B cell (primary cell): ENCODE data around the gene PTH2. TPM values are rescaled to one million over a fixed set of nuclear protein-coding genes. Genes with fewer than 3 reads are reported as not detected.
A peak's percentile ranks its signal among the peaks of the same experiment; 100 is the strongest.

Experiments used
- ATAC-seq: fragments of 200-7000 bp; cut with Tn5 transposase; one replicate; pipeline ENCODE4 v1.10.0; 2021; ENCODE audit warnings: low read depth, mild to moderate bottlenecking, moderate number of reproducible peaks, moderate library complexity
- CTCF ChIA-PET: fragments of 350-600 bp; sonication (Branson Sonifier 250); formaldehyde crosslinking; loops from one replicate; lab custom pipeline; 2021; ENCODE audit warnings: antibody characterized with exemption, inconsistent platforms; lab: Charles Lee
- POLR2A ChIA-PET: fragments of 350-600 bp; sonication (Branson Sonifier 250); formaldehyde crosslinking; loops from one replicate; lab custom pipeline; 2021; ENCODE audit warnings: antibody characterized with exemption; lab: Charles Lee
- DNase-seq: peaks from one replicate; pipeline ENCODE4 v3.0.0; 2013
- H2AFZ ChIP-seq: 2 replicates; pipeline ENCODE4 v1.6.1; 2012; ENCODE audit warnings: mild to moderate bottlenecking, low read depth, low read length; ENCODE audit not compliant: insufficient read depth, poor library complexity, severe bottlenecking
- H3K27ac ChIP-seq, 2 donors: 1 replicate in 1 of 2; 2 replicates in 1 of 2; pipeline ENCODE4 v1.5.1; 2012 to 2013; ENCODE audit warnings: low read length in 2 of 2, mild to moderate bottlenecking in 2 of 2, moderate library complexity in 1 of 2
- H3K27me3 ChIP-seq, 4 experiments: fragments of 200-600 bp in 1 of 4; sonication (generic) in 1 of 4; replicated peaks in 1 of 4; 1 replicate in 2 of 4; 2 replicates in 2 of 4; pipeline versions ENCODE4 v1.6.1 to v1.7.0; 2013 to 2016; ENCODE audit warnings: low read length in 3 of 4, mild to moderate bottlenecking in 2 of 4, mixed read lengths in 1 of 4, moderate library complexity in 1 of 4; ENCODE audit not compliant: insufficient read depth in 4 of 4, control insufficient read depth in 3 of 4; ENCODE audit errors: control extremely low read depth in 1 of 4
- H3K36me3 ChIP-seq, 2 experiments: replicated peaks in 1 of 2; 1 replicate in 1 of 2; 2 replicates in 1 of 2; pipeline versions ENCODE4 v1.6.1 to v1.7.1; 2013; ENCODE audit warnings: low read length in 1 of 2; ENCODE audit not compliant: insufficient read depth in 2 of 2, control insufficient read depth in 1 of 2; ENCODE audit errors: control extremely low read depth in 1 of 2, extremely low read depth in 1 of 2
- H3K4me1 ChIP-seq, 2 donors: fragments of 200-600 bp in 1 of 2; sonication (generic) in 1 of 2; 1 replicate in 1 of 2; 2 replicates in 1 of 2; pipeline versions ENCODE4 v1.5.1 to v1.6.1; 2013 to 2017; ENCODE audit warnings: low read length in 2 of 2; ENCODE audit not compliant: control insufficient read depth in 2 of 2, insufficient read depth in 2 of 2
- H3K4me2 ChIP-seq: replicated peaks from 2 replicates; pipeline ENCODE3; 2012; ENCODE audit warnings: mild to moderate bottlenecking, low read depth, low read length; ENCODE audit not compliant: poor library complexity, severe bottlenecking
- H3K4me3 ChIP-seq, 5 experiments: fragments of 200-600 bp in 1 of 5; sonication (generic) in 1 of 5; 1 replicate in 3 of 5; 2 replicates in 2 of 5; pipeline versions ENCODE4 v1.5.1 to v1.7.0; 2011 to 2016; ENCODE audit warnings: low read length in 4 of 5, mild to moderate bottlenecking in 4 of 5, low read depth in 2 of 5, control low read depth in 1 of 5, moderate library complexity in 1 of 5; ENCODE audit not compliant: insufficient read depth in 1 of 5; ENCODE audit errors: control extremely low read depth in 1 of 5, extremely low read depth in 1 of 5
- H3K79me2 ChIP-seq: fragments of 200-600 bp; sonication (generic); one replicate; pipeline ENCODE4 v1.6.0; 2016; ENCODE audit warnings: low read length; ENCODE audit not compliant: control insufficient read depth, insufficient read depth
- H3K9ac ChIP-seq: fragments of 200-600 bp; sonication (generic); 2 replicates; pipeline ENCODE4 v1.6.1; 2017; ENCODE audit warnings: mild to moderate bottlenecking, low read length, moderate library complexity
- H3K9me3 ChIP-seq, 3 donors: one replicate each; pipeline versions ENCODE4 v1.6.1 to v1.7.1; 2013; ENCODE audit warnings: low read length in 2 of 3; ENCODE audit not compliant: control insufficient read depth in 2 of 3, insufficient read depth in 1 of 3; ENCODE audit errors: control extremely low read depth in 1 of 3
- H4K20me1 ChIP-seq: 2 replicates; pipeline ENCODE4 v1.6.0; 2012; ENCODE audit warnings: mild to moderate bottlenecking, low read length; ENCODE audit not compliant: insufficient read depth, control insufficient read depth, poor library complexity, severe bottlenecking
- H3K27ac Mint-ChIP-seq: one replicate; pipeline ENCODE4 v1.8.0; 2021; ENCODE audit warnings: mixed read lengths
- H3K27me3 Mint-ChIP-seq: one replicate; pipeline ENCODE4 v1.8.0; 2021; ENCODE audit warnings: mixed read lengths
- H3K4me1 Mint-ChIP-seq: one replicate; pipeline ENCODE4 v1.8.0; 2021; ENCODE audit warnings: mixed read lengths
- H3K4me3 Mint-ChIP-seq: one replicate; pipeline ENCODE4 v1.8.0; 2021; ENCODE audit warnings: mixed read lengths
- H3K9me3 Mint-ChIP-seq: one replicate; pipeline ENCODE4 v1.8.0; 2022; ENCODE audit warnings: mixed read lengths; ENCODE audit not compliant: insufficient read depth
- EZH2 ChIP-seq: IDR thresholded peaks from 2 replicates; pipeline ENCODE4 v1.6.1; 2012; ENCODE audit warnings: borderline replicate concordance, low read depth, mild to moderate bottlenecking, moderate library complexity, low read length; ENCODE audit not compliant: insufficient read depth, poor library complexity, severe bottlenecking
- WGBS: methylation state at CpG from one replicate; pipeline ENCODE4 v1.1.5; 2013; ENCODE audit warnings: missing lambda C conversion rate; ENCODE audit not compliant: insufficient coverage; 5-methylcytosine and 5-hydroxymethylcytosine counted together
- intact Hi-C: fragments of 100-400 bp; cut with micrococcal nuclease; formaldehyde crosslinking; loops from one replicate; pipeline ENCODE4 v1.10.0; 2022
- polyA plus RNA-seq: library from polyadenylated mRNA; depleted of rRNA; stranded (reverse); fragments of >200 nt; gene quantifications from 2 replicates; pipeline ENCODE4 v1.2.3, GENCODE V29; 2012
- total RNA-seq, 2 donors: library from RNA; stranded (reverse); fragments of 120-200 nt in 1 of 2; gene quantifications; 1 replicate in 1 of 2; 2 replicates in 1 of 2; pipeline versions ENCODE4 v1.2.3 to v1.2.4, GENCODE V29; 2013 to 2022
- TF ChIP-seq, protein P1 (sequence below): fragments of 200-600 bp; IDR thresholded peaks from one replicate; pipeline ENCODE4 v1.8.0; 2022; ENCODE audit warnings: antibody characterized with exemption, mild to moderate bottlenecking

PTH2 gene
- total and polyA plus RNA-seq, 2 donors (not counting 1 experiment from before 2014, with no cell fraction given), result not detected

DNA sequence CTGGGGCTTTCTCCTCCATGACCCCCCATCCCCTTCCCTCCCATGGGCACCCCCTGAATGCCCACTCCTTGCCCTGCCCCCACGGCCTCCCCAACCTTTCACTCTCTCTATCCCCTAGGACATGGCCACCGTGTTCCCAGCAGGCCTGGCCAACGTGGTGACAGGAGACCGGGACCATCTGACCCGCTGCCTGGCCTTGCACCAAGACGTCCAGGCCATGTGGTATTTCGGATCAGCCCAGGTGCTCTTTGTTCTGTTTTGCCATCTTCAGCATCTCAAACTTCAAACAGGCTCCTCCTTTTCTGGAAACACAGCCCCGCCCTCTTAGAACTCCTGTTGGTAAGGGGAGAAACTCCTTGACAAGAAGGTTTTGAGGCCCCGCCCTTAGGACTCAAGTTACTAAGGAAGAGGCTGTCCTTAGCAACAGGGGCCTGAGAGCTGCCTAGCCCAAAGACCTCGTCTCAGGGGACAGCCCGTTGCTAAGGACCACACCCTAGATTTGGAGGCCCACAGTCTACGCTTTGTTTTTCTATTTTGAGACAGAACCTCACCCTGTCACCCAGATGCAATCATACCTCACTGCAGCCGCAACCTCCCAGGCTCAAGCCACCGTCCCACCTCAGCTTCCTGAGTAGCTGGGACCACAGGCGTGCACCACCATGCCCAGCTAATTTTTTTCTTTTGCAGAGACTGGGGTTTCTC lies 45.7 kb upstream of the PTH2 start:
- Histone ChIP-seq H3K4me1 (peaks cover 44 to 57% of the 10 kb centered on the region in 2 donors), H3K4me3 (peak overlapping the region in 1 of 5 experiments; percentile 18), H2AFZ (no peak overlapping the region), H3K9me3 (peaks cover 0 to 17% (median 0%) of the 10 kb centered on the region in 3 donors), H4K20me1 (no peaks in the 10 kb centered on the region), H3K36me3 (peaks cover 0 to 27% of the 10 kb centered on the region in 2 experiments), H3K27ac (peak overlapping the region; percentile 96 to 98), H3K9ac (peak overlapping the region; percentile 23), H3K79me2 (peaks cover 10% of the 10 kb centered on the region), H3K27me3 (no peaks in the 10 kb centered on the region), H3K4me2 (peak overlapping the region; percentile 64)
- WGBS, result 35% methylated on average over 13 of the region's 15 CpGs
- Mint-ChIP-seq H3K9me3 (no peaks in the 10 kb centered on the region), H3K4me3 (peak overlapping the region; percentile 74), H3K4me1 (peaks cover 41% of the 10 kb centered on the region), H3K27ac (peak overlapping the region; percentile 98), H3K27me3 (no peaks in the 10 kb centered on the region)
- intact Hi-C loops, result loop anchor here (1.0 kb wide), 6 partner anchors 16 to 243 kb away; partner anchors contain the start of genes ALDH16A1, KASH5 and RPL13A
- POLR2A ChIA-PET, result interaction anchor here (0.6 to 3.5 kb wide), 16 partner anchors 16 to 371 kb away, joined by 3 to 57 read pairs (median 4); partner anchors contain the start of genes ALDH16A1, CD37, PIH1D1 and RPS11
- no peak for TF ChIP-seq EZH2
- TF ChIP-seq, protein P1, sequence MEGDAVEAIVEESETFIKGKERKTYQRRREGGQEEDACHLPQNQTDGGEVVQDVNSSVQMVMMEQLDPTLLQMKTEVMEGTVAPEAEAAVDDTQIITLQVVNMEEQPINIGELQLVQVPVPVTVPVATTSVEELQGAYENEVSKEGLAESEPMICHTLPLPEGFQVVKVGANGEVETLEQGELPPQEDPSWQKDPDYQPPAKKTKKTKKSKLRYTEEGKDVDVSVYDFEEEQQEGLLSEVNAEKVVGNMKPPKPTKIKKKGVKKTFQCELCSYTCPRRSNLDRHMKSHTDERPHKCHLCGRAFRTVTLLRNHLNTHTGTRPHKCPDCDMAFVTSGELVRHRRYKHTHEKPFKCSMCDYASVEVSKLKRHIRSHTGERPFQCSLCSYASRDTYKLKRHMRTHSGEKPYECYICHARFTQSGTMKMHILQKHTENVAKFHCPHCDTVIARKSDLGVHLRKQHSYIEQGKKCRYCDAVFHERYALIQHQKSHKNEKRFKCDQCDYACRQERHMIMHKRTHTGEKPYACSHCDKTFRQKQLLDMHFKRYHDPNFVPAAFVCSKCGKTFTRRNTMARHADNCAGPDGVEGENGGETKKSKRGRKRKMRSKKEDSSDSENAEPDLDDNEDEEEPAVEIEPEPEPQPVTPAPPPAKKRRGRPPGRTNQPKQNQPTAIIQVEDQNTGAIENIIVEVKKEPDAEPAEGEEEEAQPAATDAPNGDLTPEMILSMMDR, result no peak
- ATAC-seq, result peak; percentile 75
- DNase-seq, result peak; percentile 98
- CTCF ChIA-PET, result interaction anchor here (0.6 to 5.7 kb wide), 14 partner anchors 11 to 210 kb away, joined by 3 to 70 read pairs (median 5); partner anchors contain the start of genes ALDH16A1 and PIH1D1

DNA sequence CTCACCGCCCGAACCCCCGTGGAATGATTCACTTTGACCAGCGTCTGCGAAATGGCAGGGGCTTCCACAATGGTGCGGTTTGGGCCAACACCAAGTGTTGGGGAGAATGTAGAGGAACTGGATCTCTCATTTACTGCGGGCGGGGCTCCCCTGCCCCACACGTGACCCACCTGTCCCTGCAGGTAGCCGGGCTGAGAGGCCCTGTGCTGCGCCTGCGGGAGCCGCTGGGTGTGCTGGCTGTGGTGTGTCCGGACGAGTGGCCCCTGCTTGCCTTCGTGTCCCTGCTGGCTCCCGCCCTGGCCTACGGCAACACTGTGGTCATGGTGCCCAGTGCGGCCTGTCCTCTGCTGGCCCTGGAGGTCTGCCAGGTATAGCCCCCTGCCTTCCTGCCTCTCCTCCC lies 45.0 kb upstream of the PTH2 start:
- intact Hi-C loops, result no loop called here
- no peaks in the 10 kb centered on the region for H3K27me3 Mint-ChIP-seq
- Histone ChIP-seq H3K4me3 (no peak overlapping the region), H3K79me2 (peaks cover 9% of the 10 kb centered on the region), H3K27me3 (no peaks in the 10 kb centered on the region), H3K9me3 (peaks cover 0 to 17% (median 0%) of the 10 kb centered on the region in 3 donors), H3K4me1 (peaks cover 38 to 50% of the 10 kb centered on the region in 2 donors), H4K20me1 (no peaks in the 10 kb centered on the region), H3K9ac (peak overlapping the region; percentile 23), H3K4me2 (peak overlapping the region; percentile 64), H2AFZ (no peak overlapping the region), H3K36me3 (peaks cover 0 to 30% of the 10 kb centered on the region in 2 experiments), H3K27ac (peak overlapping the region; percentile 96 to 98)
- ATAC-seq (no peak), DNase-seq (no peak)
- ChIA-PET POLR2A (interaction anchor here (3.2 kb wide), 1 partner anchor 128 kb away, joined by 14 read pairs; no protein-coding TSS in a partner anchor), CTCF (interaction anchor here (3.7 to 5.7 kb wide), 2 partner anchors 17 to 24 kb away, joined by 44 to 70 read pairs; partner anchors contain the start of genes ALDH16A1 and PIH1D1)
- H3K4me1 Mint-ChIP-seq, result peaks cover 35% of the 10 kb centered on the region
- WGBS, result 89% methylated on average over 17 of the region's 19 CpGs
- no peaks in the 10 kb centered on the region for H3K9me3 Mint-ChIP-seq
- H3K4me3 Mint-ChIP-seq, result no peak overlapping the region
- TF ChIP-seq EZH2, result no peak
- TF ChIP-seq, protein P1, result no peak
- H3K27ac Mint-ChIP-seq, result peak overlapping the region; percentile 98
